IMR-90 (cell line): Measurements from ENCODE around the gene FGGY. TPM values are rescaled to one million over a fixed set of nuclear protein-coding genes. Genes with fewer than 3 reads are reported as not detected.

Experiments used
- ATAC-seq: fragments of 200-7000 bp; cut with Tn5 transposase; 2 replicates; pipeline ENCODE4 v1.9.1; 2020; ENCODE audit warnings: low read depth, mild to moderate bottlenecking, moderate library complexity
- BruUV-seq: library from RNA; stranded (reverse); fragments of 400-500 nt; replicated peaks from 2 replicates; lab custom pipeline; 2021; lab: Mats Ljungman, UMichigan
- CTCF ChIA-PET: fragments of 300-600 bp; formaldehyde crosslinking; extraction: SDS; loops from one replicate; lab custom pipeline; 2021; ENCODE audit warnings: antibody characterized with exemption; lab: Yijun Ruan, JAX
- POLR2A ChIA-PET: fragments of 300-600 bp; sonication (Branson Sonifier 250); formaldehyde crosslinking; loops from one replicate; lab custom pipeline; 2022; ENCODE audit warnings: antibody characterized with exemption; ENCODE audit not compliant: unreplicated experiment; lab: Charles Lee
- DNase-seq: peaks from one replicate; pipeline ENCODE4 v3.0.0; 2013
- H2AFZ ChIP-seq: replicated peaks from 2 replicates; pipeline ENCODE3; 2013; ENCODE audit warnings: low read length, mild to moderate bottlenecking; ENCODE audit not compliant: poor library complexity
- H2AK5ac ChIP-seq: 2 replicates; pipeline ENCODE4 v1.6.1; 2013; ENCODE audit warnings: low read depth, low read length, inconsistent platforms
- H2AK9ac ChIP-seq: replicated peaks from 2 replicates; pipeline ENCODE3; 2013; ENCODE audit warnings: mild to moderate bottlenecking, low read depth, low read length, moderate library complexity; ENCODE audit not compliant: poor library complexity
- H2BK120ac ChIP-seq: 2 replicates; pipeline ENCODE4 v1.6.1; 2013; ENCODE audit warnings: low read depth, low read length, inconsistent platforms
- H2BK15ac ChIP-seq: 3 replicates; pipeline ENCODE4 v1.6.1; 2013; ENCODE audit warnings: low read depth, low read length, inconsistent platforms
- H2BK20ac ChIP-seq: 2 replicates; pipeline ENCODE4 v1.6.1; 2013; ENCODE audit warnings: low read depth, mild to moderate bottlenecking, inconsistent platforms, low read length, moderate library complexity
- H2BK5ac ChIP-seq: 2 replicates; pipeline ENCODE4 v1.6.1; 2013; ENCODE audit warnings: mild to moderate bottlenecking, low read depth, low read length, inconsistent platforms; ENCODE audit not compliant: poor library complexity, severe bottlenecking
- H3K14ac ChIP-seq: replicated peaks from 2 replicates; pipeline ENCODE4 v1.6.1; 2013; ENCODE audit warnings: low read depth, low read length, inconsistent platforms
- H3K18ac ChIP-seq: 2 replicates; pipeline ENCODE4 v1.6.1; 2013; ENCODE audit warnings: low read depth, low read length, control low read depth
- H3K23ac ChIP-seq: 2 replicates; pipeline ENCODE4 v1.6.1; 2013; ENCODE audit warnings: low read depth, low read length, inconsistent platforms
- H3K27ac ChIP-seq: 2 replicates; pipeline ENCODE4 v1.5.1; 2013; ENCODE audit warnings: mild to moderate bottlenecking, control low read depth, low read length; ENCODE audit not compliant: insufficient read depth
- H3K27me3 ChIP-seq: 2 replicates; pipeline ENCODE4 v1.6.1; 2013; ENCODE audit warnings: low read length; ENCODE audit not compliant: control insufficient read depth, insufficient read depth
- H3K36me3 ChIP-seq: 2 replicates; pipeline ENCODE4 v1.6.1; 2013; ENCODE audit warnings: low read length, mixed read lengths; ENCODE audit not compliant: control insufficient read depth, insufficient read depth
- H3K4ac ChIP-seq: 2 replicates; pipeline ENCODE4 v1.6.1; 2013; ENCODE audit warnings: low read depth, low read length, inconsistent platforms
- H3K4me1 ChIP-seq: 2 replicates; pipeline ENCODE4 v1.6.1; 2013; ENCODE audit warnings: low read length, mixed read lengths; ENCODE audit not compliant: control insufficient read depth, insufficient read depth
- H3K4me2 ChIP-seq: 2 replicates; pipeline ENCODE4 v1.6.1; 2013; ENCODE audit warnings: low read depth, mild to moderate bottlenecking, control low read depth, low read length, moderate library complexity
- H3K4me3 ChIP-seq: 2 replicates; pipeline ENCODE4 v1.5.1; 2013; ENCODE audit warnings: low read depth, mild to moderate bottlenecking, control low read depth, low read length, moderate library complexity; ENCODE audit not compliant: insufficient read depth
- H3K56ac ChIP-seq: 2 replicates; pipeline ENCODE4 v1.6.1; 2013; ENCODE audit warnings: low read length, inconsistent platforms; ENCODE audit not compliant: insufficient read depth; ENCODE audit errors: extremely low read depth
- H3K79me1 ChIP-seq, 2 experiments: 2 replicates each; pipeline ENCODE4 v1.6.1; 2013; ENCODE audit warnings: low read length in 2 of 2, inconsistent platforms in 1 of 2, low read depth in 1 of 2
- H3K9ac ChIP-seq: 2 replicates; pipeline ENCODE4 v1.6.1; 2013; ENCODE audit warnings: low read depth, low read length, control low read depth
- H3K9me1 ChIP-seq: 2 replicates; pipeline ENCODE4 v1.6.1; 2013; ENCODE audit warnings: low read length, inconsistent platforms; ENCODE audit not compliant: insufficient read depth
- H3K9me3 ChIP-seq: 2 replicates; pipeline ENCODE4 v1.6.1; 2013; ENCODE audit warnings: low read length; ENCODE audit not compliant: control insufficient read depth, insufficient read depth
- H4K20me1 ChIP-seq: 2 replicates; pipeline ENCODE4 v1.6.1; 2013; ENCODE audit warnings: low read length, inconsistent platforms; ENCODE audit not compliant: insufficient read depth
- H4K5ac ChIP-seq: 2 replicates; pipeline ENCODE4 v1.6.1; 2013; ENCODE audit warnings: mild to moderate bottlenecking, low read depth, low read length, control low read depth
- H4K8ac ChIP-seq, 2 experiments: 2 replicates each; pipeline ENCODE4 v1.6.1; 2013; ENCODE audit warnings: low read depth in 2 of 2, low read length in 2 of 2, control low read depth in 1 of 2, inconsistent platforms in 1 of 2
- H4K91ac ChIP-seq: 2 replicates; pipeline ENCODE4 v1.6.1; 2013; ENCODE audit warnings: low read depth, low read length, inconsistent platforms; ENCODE audit not compliant: insufficient read depth
- BHLHE40 ChIP-seq: fragments of 150-350 bp; IDR thresholded peaks from 2 replicates; pipeline ENCODE4 v1.6.1; 2016; ENCODE audit warnings: mild to moderate bottlenecking, low read depth, low read length
- CEBPB ChIP-seq: IDR thresholded peaks from 2 replicates; pipeline ENCODE4 v1.6.1; 2012; ENCODE audit warnings: low read depth, low read length, improper control_type of control experiment
- CHD1 ChIP-seq: IDR thresholded peaks from 2 replicates; pipeline ENCODE4 v1.6.1; 2012; ENCODE audit warnings: low read depth, low read length, improper control_type of control experiment
- FOS ChIP-seq: fragments of 150-350 bp; IDR thresholded peaks from 2 replicates; pipeline ENCODE4 v1.6.1; 2016; ENCODE audit warnings: low read depth, low read length
- MAFK ChIP-seq: IDR thresholded peaks from 2 replicates; pipeline ENCODE4 v1.6.1; 2012; ENCODE audit warnings: low read depth, low read length, improper control_type of control experiment
- MAZ ChIP-seq: IDR thresholded peaks from 2 replicates; pipeline ENCODE4 v1.6.1; 2012; ENCODE audit warnings: low read depth, mild to moderate bottlenecking, low read length, improper control_type of control experiment, moderate library complexity, borderline replicate concordance
- MXI1 ChIP-seq: IDR thresholded peaks from 2 replicates; pipeline ENCODE4 v1.6.1; 2012; ENCODE audit warnings: low read depth, mild to moderate bottlenecking, low read length, moderate library complexity, borderline replicate concordance
- NFE2L2 ChIP-seq: fragments of 150-350 bp; IDR thresholded peaks from 2 replicates; pipeline ENCODE4 v1.6.1; 2016; ENCODE audit warnings: low read depth, mild to moderate bottlenecking, low read length
- POLR2A ChIP-seq: IDR thresholded peaks from 2 replicates; pipeline ENCODE4 v1.6.1; 2012; ENCODE audit warnings: mild to moderate bottlenecking, low read depth, low read length
- RAD21 ChIP-seq: IDR thresholded peaks from 2 replicates; pipeline ENCODE4 v1.6.1; 2012; ENCODE audit warnings: low read length, improper control_type of control experiment
- RCOR1 ChIP-seq: IDR thresholded peaks from 2 replicates; pipeline ENCODE4 v1.6.1; 2012; ENCODE audit warnings: mild to moderate bottlenecking, low read length, improper control_type of control experiment; ENCODE audit not compliant: insufficient replicate concordance
- RFX5 ChIP-seq: IDR thresholded peaks from 2 replicates; pipeline ENCODE4 v1.8.0; 2012; ENCODE audit warnings: low read depth, mild to moderate bottlenecking, low read length, moderate library complexity
- SMC3 ChIP-seq: fragments of 150-350 bp; IDR thresholded peaks from 2 replicates; pipeline ENCODE4 v1.6.1; 2016; ENCODE audit warnings: low read depth, mild to moderate bottlenecking, antibody characterized with exemption, low read length, moderate library complexity
- WGBS, 2 experiments: methylation state at CpG; one replicate each; pipeline versions ENCODE4 v1.1.5 to v1.1.7; 2013; ENCODE audit warnings: missing lambda C conversion rate in 2 of 2; ENCODE audit not compliant: insufficient read length in 1 of 2; ENCODE audit errors: extremely low coverage in 2 of 2; 5-methylcytosine and 5-hydroxymethylcytosine counted together
- dilution Hi-C: fragments of 300-500 bp; cut with HindIII; formaldehyde crosslinking; loops from one replicate; pipeline ENCODE4 v1.14.3; 2018; ENCODE audit warnings: low sequenced_read_pairs; ENCODE audit not compliant: unreplicated experiment
- in situ Hi-C: fragments of 300-500 bp; cut with MboI; formaldehyde crosslinking; loops from 3 replicates; pipeline ENCODE4 v1.14.3; 2019; ENCODE audit warnings: low sequenced_read_pairs, inconsistent platforms, mixed read lengths
- intact Hi-C: fragments of 100-400 bp; cut with micrococcal nuclease; formaldehyde crosslinking; loops from 2 replicates; pipeline ENCODE4 v1.10.0; 2022
- polyA plus RNA-seq, 3 experiments: library from polyadenylated mRNA; depleted of rRNA; stranded (reverse); fragments of >200 nt; gene quantifications; 2 replicates each; pipeline ENCODE4 v1.2.3, GENCODE V29; 2012; ENCODE audit warnings: low replicate concordance in 1 of 3
- total RNA-seq: library from RNA; depleted of rRNA; stranded (reverse); fragments of >200 nt; gene quantifications from 2 replicates; pipeline ENCODE4 v1.2.3, GENCODE V29; 2012
- TF ChIP-seq, protein P1 (sequence below): conservative IDR thresholded peaks from 2 replicates; pipeline ENCODE4 v1.5.1; 2012; ENCODE audit warnings: mild to moderate bottlenecking, low read depth, low read length, improper control_type of control experiment
- TF ChIP-seq, protein P2 (sequence below): fragments of 150-350 bp; IDR thresholded peaks from 2 replicates; pipeline ENCODE4 v1.6.1; 2016; ENCODE audit warnings: low read depth, mild to moderate bottlenecking, low read length, moderate library complexity, borderline replicate concordance
- TF ChIP-seq, protein P3 (sequence below): fragments of 150-350 bp; IDR thresholded peaks from 2 replicates; pipeline ENCODE4 v1.6.1; 2017; ENCODE audit warnings: mild to moderate bottlenecking, antibody characterized with exemption, low read length, low read depth

FGGY gene
- total and polyA plus RNA-seq, 2 of the 4 experiments (the other 2 are of a cell fraction), result 5.6 to 14.0 TPM

DNA sequence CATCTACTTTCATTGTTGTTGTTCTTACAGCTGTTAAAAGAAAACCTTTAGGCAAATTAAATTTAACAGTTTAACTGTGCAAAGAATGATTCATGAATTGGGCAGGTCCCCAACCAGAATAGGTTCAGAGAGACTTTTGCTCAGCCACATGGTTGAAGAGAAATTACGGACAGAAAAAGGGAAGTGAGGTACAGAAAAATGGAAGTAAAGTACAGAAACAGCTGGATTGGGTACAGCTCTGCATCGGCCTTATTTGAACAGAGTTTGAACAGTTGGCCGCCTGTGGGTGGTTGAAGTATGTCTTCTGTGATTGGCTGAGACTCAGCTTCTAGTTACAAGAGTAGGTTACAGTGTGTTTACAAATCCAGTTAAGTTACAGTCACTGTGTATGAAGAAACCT lies 210.1 kb downstream of the FGGY start:
- H2BK120ac ChIP-seq, result no peak overlapping the region
- H3K56ac ChIP-seq, result no peak overlapping the region
- WGBS, 2 experiments, result 80% methylated on average over 1 of the region's 3 CpGs; no CpG with 5 or more reads in 1 of the 2 experiments
- CTCF ChIA-PET, result no interaction called here
- no peaks in the 10 kb centered on the region for H3K79me1 ChIP-seq
- no peak overlapping the region for H3K9ac ChIP-seq
- peak; percentile 40 for DNase-seq
- H3K14ac ChIP-seq, result no peak overlapping the region
- no peaks in the 10 kb centered on the region for H4K20me1 ChIP-seq
- H4K8ac ChIP-seq, result no peak overlapping the region
- peak; percentile 21; the same call in 1 of the 2 replicates for ATAC-seq
- no peak overlapping the region for H2BK20ac ChIP-seq
- no peak overlapping the region for H4K91ac ChIP-seq
- POLR2A ChIA-PET, result no interaction called here
- dilution Hi-C loops (no loop called here), in situ Hi-C loops (no loop called here), intact Hi-C loops (no loop called here)
- no peaks in the 10 kb centered on the region for H3K9me3 ChIP-seq
- no peak overlapping the region for H3K27ac ChIP-seq
- H3K18ac ChIP-seq, result no peak overlapping the region
- H3K23ac ChIP-seq, result no peak overlapping the region
- H3K9me1 ChIP-seq, result peaks cover 3% of the 10 kb centered on the region; the same call in 1 of the 2 replicates
- H3K4ac ChIP-seq, result no peak overlapping the region
- H2AK9ac ChIP-seq, result no peak overlapping the region
- H2AFZ ChIP-seq, result no peak overlapping the region
- no peak overlapping the region for H2BK15ac ChIP-seq
- H3K36me3 ChIP-seq, result no peaks in the 10 kb centered on the region
- H3K4me2 ChIP-seq, result no peak overlapping the region
- TF ChIP-seq CHD1, result no peak
- TF ChIP-seq SMC3, result no peak
- TF ChIP-seq RCOR1, result no peak
- TF ChIP-seq BHLHE40, result no peak
- TF ChIP-seq, protein P1, sequence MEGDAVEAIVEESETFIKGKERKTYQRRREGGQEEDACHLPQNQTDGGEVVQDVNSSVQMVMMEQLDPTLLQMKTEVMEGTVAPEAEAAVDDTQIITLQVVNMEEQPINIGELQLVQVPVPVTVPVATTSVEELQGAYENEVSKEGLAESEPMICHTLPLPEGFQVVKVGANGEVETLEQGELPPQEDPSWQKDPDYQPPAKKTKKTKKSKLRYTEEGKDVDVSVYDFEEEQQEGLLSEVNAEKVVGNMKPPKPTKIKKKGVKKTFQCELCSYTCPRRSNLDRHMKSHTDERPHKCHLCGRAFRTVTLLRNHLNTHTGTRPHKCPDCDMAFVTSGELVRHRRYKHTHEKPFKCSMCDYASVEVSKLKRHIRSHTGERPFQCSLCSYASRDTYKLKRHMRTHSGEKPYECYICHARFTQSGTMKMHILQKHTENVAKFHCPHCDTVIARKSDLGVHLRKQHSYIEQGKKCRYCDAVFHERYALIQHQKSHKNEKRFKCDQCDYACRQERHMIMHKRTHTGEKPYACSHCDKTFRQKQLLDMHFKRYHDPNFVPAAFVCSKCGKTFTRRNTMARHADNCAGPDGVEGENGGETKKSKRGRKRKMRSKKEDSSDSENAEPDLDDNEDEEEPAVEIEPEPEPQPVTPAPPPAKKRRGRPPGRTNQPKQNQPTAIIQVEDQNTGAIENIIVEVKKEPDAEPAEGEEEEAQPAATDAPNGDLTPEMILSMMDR, result no peak
- TF ChIP-seq, protein P2, sequence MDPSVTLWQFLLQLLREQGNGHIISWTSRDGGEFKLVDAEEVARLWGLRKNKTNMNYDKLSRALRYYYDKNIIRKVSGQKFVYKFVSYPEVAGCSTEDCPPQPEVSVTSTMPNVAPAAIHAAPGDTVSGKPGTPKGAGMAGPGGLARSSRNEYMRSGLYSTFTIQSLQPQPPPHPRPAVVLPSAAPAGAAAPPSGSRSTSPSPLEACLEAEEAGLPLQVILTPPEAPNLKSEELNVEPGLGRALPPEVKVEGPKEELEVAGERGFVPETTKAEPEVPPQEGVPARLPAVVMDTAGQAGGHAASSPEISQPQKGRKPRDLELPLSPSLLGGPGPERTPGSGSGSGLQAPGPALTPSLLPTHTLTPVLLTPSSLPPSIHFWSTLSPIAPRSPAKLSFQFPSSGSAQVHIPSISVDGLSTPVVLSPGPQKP, result no peak
- no peak for TF ChIP-seq POLR2A
- no peak for TF ChIP-seq MXI1
- TF ChIP-seq, protein P3, sequence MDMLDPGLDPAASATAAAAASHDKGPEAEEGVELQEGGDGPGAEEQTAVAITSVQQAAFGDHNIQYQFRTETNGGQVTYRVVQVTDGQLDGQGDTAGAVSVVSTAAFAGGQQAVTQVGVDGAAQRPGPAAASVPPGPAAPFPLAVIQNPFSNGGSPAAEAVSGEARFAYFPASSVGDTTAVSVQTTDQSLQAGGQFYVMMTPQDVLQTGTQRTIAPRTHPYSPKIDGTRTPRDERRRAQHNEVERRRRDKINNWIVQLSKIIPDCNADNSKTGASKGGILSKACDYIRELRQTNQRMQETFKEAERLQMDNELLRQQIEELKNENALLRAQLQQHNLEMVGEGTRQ, result no peak
- TF ChIP-seq RFX5, result no peak
- TF ChIP-seq MAFK, result no peak
- TF ChIP-seq MAZ, result no peak
- no peak for TF ChIP-seq CEBPB
- TF ChIP-seq NFE2L2, result no peak
- no peak for TF ChIP-seq FOS
- TF ChIP-seq RAD21, result no peak
- no peak overlapping the region for H4K5ac ChIP-seq
- no TSS peak for BruUV-seq
- H3K27me3 ChIP-seq, result no peaks in the 10 kb centered on the region
- no peak overlapping the region for H3K4me3 ChIP-seq
- H2AK5ac ChIP-seq, result no peak overlapping the region
- no peak overlapping the region for H2BK5ac ChIP-seq
- peaks cover 1% of the 10 kb centered on the region; the same call in 1 of the 2 replicates for H3K4me1 ChIP-seq
